ENCODE data around the gene FLNC.

FLNC gene

GRCh38 chr7:128845475-128845874 lies 15.3 kb downstream of the FLNC start:
- DNase-seq: no peak

GRCh38 chr7:128845987-128846386 lies 15.8 kb downstream of the FLNC start:
- no peak for DNase-seq

- no peak for DNase-seq
Measured at GRCh38 chr7:128846781-128847444, 16.7 kb downstream of the FLNC start.

DNA sequence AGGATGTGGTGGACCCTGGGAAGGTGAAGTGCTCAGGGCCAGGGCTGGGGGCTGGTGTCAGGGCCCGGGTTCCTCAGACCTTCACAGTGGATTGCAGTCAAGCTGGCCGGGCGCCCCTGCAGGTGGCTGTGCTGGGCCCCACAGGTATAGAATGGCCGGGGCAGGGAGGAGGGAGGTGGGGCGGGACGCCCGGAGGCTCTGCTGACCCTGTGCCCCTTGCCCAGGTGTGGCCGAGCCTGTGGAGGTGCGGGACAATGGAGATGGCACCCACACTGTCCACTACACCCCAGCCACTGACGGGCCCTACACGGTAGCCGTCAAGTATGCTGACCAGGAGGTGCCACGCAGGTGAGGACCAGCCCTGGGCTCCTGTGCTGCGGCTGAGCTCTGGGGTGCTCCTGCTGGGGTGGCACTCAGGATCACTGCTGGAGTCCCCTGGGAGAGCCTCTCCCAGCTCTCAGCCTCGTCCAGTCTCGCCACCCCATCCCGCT lies 17.6 kb downstream of the FLNC start:
- no peak for DNase-seq

GRCh38 chr7:128848289-128849155 lies 18.3 kb downstream of the FLNC start:
- no peak for DNase-seq

DNA sequence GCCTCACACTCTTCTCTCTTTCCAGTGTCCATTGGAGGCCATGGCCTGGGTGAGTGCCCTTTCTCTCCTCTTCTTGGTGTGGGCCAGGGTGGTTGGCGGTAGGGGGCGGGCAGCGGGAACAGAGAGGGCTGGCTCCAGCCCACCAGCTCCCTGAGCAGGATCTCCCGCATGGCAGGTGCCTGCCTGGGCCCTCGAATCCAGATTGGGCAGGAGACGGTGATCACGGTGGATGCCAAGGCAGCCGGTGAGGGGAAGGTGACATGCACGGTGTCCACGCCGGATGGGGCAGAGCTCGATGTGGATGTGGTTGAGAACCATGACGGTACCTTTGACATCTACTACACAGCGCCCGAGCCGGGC lies 18.9 kb downstream of the FLNC start:
- no peak for DNase-seq

DNA sequence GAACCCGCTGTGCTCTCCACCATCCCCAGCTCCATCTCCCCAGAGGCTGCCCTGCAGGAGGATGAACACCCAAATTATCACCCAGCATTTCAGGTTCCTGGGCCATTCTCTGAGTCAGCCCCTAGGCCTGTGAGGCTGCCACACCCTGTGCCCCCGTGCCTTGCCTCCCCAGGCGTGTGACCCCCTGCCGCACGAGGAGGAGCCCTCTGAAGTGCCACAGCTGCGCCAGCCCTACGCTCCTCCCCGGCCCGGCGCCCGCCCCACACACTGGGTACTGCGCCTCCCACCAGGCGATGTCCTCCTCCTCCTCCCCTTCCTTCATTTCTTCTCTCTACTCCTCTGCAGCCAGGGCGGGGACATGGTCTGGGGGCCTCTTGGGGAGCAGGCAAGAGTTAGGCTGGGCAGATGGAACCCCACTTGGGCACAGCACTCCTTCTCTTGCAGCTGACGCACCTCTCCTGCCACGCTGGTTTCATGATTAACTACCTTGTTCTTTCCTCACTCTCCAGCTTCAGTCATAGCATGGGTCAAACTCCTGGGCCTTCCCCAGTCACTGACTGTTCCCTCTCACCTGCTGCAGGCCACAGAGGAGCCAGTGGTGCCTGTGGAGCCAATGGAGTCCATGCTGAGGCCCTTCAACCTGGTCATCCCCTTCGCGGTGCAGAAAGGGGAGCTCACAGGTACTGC lies 19.7 kb downstream of the FLNC start:
- DNase-seq: no peak

DNA sequence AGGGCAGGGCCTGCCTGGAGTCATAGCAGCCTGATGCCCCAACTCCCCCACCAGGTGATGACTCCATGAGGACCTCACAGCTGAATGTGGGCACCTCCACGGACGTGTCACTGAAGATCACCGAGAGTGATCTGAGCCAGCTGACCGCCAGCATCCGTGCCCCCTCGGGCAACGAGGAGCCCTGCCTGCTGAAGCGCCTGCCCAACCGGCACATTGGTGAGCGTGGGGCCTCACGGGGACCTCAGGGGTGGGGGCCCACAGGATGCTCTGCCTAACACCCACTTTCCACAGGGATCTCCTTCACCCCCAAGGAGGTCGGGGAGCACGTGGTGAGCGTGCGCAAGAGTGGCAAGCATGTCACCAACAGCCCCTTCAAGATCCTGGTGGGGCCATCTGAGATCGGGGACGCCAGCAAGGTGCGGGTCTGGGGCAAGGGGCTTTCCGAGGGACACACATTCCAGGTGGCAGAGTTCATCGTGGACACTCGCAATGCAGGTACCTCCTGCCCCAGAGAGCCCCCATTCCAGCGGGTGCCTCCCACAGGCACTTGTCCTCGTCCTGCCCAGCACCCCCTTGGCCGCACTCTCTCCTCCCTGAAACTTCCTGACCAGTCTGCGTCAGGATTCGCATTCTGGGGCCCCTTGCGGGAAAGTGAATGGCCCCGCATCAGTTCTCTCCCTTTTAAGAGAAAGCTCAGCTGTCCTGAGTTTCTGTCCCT lies 22.5 kb downstream of the FLNC start:
- no peak for DNase-seq

- no peak for DNase-seq
Measured at GRCh38 chr7:128853799-128854198, 23.6 kb downstream of the FLNC start.

- no peak for DNase-seq
Measured at GRCh38 chr7:128854396-128854795, 24.2 kb downstream of the FLNC start.

DNA sequence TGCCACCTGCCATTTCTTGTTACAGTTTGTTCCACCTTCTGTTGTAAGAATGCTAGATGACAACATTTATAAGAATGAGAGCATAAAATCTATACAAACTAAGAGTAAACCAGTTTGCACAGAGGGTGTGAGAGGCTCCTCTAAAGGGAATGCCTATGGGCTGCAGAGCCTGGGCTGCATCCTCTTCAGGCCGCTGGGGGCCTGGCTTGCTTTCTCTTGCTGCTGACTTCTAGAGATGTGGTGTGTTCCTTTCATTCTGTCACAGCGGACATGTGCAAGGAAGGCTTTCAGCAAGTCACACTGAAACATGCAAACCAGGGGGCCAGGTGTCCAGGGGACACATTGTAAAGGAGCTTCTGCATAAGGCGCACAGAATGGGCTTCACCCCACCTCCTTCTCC lies 25.4 kb downstream of the FLNC start:
- no peak for DNase-seq

DNA sequence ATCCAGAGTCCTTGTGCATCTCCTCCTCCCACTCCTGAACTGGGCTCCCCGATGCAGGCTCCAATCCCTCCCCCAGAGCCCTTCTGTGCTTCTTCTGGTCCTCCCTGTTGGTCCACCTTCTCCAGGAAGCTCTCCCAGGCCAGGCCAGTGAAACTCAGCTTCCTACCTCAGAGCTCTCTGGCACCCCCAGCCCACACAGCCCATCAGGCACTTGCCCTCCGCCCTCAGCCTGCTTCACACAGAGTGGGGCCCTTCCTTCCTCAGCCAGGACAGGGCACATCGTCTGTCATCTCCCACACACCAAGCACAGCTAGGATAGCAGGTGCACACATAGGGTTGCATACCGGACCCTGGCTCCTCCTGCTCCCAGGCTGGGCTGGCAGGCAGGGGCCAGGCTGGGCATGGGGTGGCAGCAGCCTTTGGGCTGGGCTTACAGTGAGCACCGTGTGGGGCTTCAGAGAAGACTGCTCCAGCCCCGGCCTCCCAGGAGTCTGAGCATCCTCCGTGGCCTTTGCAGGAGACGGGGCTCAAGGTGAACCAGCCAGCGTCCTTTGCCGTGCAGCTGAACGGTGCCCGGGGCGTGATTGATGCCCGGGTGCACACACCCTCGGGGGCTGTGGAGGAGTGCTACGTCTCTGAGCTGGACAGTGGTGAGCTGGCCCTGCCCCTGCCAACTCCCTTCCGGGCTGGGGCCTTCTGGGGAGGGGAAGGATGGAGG lies 26.0 kb downstream of the FLNC start:
- DNase-seq: no peak

DNA sequence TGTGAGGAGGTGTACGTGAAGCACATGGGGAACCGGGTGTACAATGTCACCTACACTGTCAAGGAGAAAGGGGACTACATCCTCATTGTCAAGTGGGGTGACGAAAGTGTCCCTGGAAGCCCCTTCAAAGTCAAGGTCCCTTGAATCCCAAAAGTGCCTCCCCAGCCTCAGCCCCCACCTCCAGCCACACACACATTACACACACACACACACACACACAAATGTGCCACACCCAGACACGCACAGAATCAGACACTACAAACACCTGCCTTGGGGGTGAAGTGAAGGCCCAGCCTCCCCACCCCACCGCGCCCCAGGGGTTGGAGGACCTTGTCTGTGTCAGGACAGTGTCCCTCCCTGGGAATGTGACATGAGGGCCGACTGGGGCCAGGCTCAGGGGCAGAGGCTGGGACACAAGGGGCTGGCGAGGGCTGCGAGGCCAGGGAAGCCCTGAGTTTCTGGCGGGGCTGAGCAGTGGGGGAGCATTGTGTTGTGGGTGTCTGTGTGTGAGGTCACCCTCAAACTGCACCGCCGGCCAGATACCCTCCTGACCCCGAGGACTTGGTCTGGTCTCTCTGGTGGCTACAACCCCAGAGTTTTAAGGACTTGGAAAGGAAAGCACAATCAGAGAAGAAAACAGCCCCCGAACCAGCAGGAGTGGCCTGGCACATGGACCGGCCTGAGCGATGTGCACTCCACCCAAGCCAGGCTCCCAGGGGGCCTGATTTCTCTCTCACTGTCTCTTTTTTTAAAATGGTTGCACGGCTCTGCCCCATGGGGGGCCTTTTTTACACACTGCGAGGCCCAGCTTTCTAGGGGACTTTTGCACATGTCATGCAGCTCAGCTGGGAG lies 28.4 kb downstream of the FLNC start:
- no peak for DNase-seq

GRCh38 chr7:128859232-128860157 lies 29.3 kb downstream of the FLNC start:
- no peak for DNase-seq

- DNase-seq: no peak
Measured at GRCh38 chr7:128860158-128861073, 30.2 kb downstream of the FLNC start.

GRCh38 chr7:128861957-128862570 lies 31.9 kb downstream of the FLNC start:
- no peak for DNase-seq

DNA sequence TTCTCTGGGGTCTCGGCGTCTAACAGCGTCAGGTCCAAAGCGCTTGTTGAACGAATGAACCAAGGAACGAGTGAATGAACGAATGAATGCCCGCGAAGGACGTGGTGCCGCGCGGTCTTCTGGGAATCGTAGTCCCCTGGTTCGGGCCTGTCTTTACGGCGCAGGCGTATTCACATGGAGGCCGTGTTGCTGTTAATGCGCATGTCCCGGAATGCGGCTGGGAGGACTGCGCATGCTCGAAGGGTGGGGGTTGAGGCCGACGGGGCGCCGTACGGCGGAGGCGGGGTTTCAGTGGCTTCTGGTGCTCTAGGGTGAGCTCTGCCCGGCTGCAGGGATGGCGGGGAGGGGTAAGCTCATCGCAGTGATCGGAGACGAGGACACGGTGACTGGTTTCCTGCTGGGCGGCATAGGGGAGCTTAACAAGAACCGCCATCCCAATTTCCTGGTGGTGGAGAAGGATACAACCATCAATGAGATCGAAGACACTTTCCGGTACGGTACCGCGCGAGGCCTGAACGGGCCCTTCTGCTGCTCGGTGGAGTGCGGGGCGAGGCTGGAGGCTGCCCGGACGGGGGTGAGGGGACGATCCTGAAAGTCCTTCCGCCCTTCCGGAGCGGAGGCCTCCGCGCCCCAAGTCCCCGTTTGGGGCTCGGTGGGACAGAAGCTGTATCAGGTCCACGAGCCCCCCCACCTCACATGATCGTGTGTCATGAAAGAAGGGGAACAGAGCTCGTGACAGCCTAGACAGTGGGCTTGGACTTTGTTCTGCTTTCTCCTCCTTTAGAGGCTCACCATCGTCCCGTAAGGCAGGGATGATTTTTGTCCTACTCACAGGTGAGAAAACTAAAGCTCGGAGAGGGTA lies 32.6 kb downstream of the FLNC start, which contains the start of gene ATP6V1F:
TSS of gene ATP6V1F (plus strand) at position 286 of the 862 bp plus-strand sequence. CDS start at position 335, 49 bp downstream.
- DNase-seq: peak; percentile 100
